EL (cell line): Measurements from ENCODE around the gene GDNF.

Source experiments
- DNase-seq: peaks from one replicate; pipeline ENCODE4 v3.0.0-alpha.2; 2016

The GDNF gene

DNA sequence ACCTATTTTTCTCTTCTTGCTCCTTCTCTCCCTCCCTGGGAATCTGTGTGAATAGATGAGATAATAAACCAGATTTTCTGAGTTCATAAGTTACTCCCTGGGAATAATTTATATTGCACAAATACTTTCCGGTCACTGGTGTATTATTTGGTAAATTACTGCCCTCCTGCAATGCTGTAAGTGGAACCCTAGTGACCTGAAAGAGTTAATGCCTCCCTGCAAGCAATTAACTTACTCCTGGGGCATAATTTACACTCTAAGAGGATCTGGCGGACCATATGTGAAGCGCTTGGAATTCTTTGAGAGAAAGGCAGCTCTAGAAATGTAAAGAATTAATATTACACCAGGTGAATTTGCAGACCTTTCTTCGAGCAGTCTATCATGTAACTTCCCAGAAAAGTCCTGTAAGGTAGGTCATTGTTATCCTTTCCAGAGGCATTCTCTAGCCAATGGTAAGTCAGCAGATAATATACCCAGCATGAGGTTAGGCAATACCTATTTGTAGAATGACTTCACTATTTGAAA, 7.0 kb upstream of the GDNF start:
- no peak for DNase-seq

DNA sequence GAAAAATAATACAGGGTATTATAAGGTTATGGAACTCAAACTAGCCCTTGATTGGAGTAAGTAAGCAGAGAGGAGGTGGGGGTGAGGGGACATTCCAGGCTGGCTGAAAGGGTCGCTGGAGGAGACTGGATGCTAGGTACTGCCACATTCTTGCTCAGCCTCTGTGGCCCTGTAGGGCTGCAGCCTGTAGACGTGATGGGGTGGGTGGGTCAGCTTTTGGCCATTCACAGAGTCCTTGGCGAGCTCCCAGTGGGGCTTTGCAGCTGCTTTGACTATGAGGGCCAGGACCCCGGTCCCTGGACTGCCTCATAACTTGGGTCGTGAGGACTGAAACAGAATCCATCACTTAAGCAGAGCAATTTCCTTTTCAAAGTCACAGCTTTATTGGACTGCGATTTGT, 4.2 kb upstream of the GDNF start:
- DNase-seq = no peak

DNA sequence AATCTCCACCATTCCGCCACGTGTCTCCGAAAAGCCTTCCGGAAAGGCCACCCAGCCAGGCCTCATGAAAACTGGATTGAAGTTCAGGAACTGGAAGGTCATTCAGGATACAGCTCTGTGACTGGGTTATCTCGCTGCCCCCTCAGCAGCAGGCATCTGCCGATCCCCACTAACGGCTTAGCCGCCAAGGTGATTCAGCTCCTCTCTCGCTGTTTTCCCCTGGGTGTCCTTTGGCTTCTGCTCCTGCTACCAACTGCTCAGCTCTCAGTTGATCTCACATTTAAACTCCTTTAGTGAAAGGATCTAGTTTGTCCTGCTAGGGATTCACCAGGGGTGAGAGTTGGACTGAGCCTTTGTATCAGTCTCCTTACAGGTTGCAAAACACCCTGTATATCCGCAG, 2.2 kb upstream of the GDNF start:
- DNase-seq = no peak

DNA sequence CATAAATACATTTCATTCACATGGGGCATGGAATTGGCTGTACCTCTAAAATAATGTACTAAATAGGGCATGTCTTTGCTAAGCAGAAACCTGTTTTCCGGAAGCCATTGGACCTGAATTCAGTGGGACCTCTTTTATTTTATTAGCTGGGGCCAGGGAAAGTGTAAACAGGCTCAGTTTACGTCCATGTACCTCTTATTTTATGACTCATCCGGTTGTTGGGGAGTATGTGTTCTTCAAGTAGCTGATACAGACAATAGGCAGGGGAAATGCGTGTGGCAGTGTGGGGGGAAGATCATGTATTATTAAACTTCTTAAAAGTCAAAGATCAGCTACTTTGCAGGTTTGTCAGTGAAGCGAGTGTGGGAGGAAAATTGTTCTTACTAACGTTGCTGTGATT, 1.4 kb upstream of the GDNF start:
- DNase-seq = no peak

DNA sequence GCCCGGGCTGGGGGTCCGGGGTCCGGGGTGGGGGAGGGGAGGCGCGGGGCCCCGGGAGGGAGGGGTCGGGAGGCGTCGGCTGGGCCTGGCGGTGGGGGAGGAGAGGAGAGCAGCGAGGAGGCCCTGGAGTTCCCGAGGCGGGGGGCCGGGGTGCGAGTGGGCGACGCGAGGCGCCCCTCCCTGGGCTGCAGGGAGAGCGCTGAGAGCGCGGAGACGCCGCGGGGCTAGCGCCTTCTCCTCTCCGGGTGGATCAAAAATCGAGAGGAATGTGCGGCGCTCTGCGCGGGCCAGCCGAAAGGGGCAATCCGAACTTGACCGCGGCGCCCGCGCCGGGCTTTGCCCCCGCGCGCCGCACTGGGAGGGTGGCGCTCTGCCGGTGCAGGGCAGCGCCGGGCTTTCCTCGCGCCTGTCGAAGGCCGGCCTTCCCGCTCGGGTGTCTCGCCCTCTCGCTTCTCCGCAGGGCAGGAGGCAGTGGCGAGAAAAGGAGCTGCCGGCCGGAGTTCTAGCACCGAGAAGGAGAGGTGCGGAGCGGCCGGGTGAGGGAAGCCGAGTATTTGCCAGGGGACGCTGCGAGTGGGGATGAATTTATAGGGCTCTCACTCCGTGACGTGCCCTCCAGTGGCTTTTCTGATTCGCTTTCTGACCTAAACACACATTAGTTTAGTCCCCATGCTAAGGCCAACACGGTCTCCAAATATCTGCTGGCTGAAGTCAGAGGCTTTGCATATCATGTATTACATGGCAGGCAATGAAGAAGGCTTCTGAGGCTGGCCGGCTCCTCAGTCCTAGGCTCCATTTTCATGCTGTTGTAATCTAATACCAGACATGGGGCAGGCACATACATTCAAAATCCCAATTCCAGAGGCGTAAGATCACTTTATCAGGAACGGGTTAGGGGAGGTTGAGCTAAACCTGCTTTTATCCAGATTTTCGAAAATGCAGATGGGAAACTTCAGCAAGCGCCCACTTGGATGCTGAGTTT, 503 bp upstream of the GDNF start:
- peak; percentile 77 for DNase-seq

DNA sequence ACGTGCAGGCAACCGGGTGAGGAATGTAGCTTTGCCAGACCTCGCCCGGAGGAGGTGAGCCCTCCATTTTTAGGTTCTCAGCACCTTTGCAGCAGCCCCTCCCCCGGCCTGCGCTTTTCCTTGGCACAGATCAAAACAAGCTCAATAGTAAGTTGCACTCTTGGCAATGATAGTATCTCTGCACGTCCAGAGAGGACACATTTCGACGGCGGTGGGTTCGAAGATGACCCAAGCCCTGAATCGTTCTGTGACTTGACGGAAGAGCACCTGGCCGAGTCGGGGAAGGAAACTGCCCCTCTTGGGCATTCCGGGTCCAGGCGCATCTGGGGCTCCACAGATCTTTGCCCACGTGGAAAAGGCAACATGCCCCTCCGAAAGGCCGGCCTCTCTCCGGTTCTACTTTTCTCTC, 904 bp downstream of the GDNF start:
- DNase-seq = peak; percentile 11

DNA sequence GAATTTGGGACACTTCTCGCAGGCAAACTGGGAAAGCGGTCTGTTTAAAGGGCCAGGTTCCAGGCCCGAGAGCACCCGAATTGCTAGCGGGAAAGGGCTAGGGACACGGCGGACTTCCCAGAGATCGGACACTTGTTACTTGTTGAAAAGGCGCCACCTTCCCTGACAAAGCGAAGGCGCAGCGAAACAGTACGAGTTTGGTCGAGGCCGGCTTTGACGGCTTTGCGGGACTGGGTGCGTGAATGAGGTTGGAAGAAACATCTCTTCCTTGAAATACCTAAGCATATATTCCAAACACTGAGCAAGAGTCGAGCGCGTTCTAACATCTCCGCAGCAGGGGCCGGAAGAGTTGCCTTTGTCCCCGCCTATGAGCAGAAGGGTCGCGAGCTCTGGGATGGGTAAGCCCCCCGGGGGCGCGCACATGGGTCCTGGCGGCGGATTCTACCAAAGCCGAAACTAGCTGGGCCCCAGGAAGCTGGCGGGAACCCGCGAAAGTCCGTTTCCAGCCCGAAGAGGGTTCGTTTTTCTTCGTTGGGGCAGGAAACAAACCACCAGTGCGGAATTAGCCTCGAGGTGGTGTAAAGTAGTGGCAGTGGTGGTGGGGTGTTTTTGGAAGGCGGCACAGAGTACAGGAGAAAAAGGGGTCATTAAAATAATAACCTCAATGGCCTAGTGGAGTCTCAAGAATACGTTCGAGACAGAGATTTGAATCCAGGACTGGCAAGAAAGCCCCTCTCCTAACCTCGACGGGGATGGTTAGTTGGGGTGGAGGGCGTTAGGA, 1.5 kb downstream of the GDNF start:
- DNase-seq = peak; percentile 67

DNA sequence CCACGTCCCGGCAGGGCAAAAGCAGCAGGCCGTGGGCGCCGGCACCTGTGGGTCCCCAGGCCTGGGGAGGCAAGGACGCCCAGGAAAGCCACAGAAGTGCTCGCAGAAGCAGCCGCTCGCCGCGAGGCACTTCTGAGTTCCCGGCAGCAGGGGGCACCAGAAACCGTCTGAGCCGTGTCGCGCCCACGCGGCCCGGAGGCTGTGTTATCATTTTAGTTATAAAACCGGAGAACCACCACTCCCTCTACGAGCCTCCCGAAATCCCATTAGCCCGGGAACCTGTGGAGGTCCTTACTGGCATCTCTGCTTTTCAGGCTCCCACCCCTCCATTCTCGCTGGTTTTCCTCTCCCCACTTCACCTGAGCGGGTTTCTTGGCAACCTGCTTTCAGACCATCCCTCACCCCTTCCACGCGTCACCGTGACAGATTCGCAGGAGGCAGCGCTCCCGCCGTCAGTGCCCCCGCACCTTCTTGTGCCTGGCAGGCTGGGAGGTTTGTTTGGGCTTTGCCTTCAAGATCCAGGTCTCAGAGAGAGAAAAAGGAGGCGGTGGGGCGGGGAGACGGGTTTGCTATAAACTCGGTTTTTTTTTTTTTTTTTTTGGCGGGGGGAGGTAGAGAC, 2.3 kb downstream of the GDNF start:
- DNase-seq = peak; percentile 85

DNA sequence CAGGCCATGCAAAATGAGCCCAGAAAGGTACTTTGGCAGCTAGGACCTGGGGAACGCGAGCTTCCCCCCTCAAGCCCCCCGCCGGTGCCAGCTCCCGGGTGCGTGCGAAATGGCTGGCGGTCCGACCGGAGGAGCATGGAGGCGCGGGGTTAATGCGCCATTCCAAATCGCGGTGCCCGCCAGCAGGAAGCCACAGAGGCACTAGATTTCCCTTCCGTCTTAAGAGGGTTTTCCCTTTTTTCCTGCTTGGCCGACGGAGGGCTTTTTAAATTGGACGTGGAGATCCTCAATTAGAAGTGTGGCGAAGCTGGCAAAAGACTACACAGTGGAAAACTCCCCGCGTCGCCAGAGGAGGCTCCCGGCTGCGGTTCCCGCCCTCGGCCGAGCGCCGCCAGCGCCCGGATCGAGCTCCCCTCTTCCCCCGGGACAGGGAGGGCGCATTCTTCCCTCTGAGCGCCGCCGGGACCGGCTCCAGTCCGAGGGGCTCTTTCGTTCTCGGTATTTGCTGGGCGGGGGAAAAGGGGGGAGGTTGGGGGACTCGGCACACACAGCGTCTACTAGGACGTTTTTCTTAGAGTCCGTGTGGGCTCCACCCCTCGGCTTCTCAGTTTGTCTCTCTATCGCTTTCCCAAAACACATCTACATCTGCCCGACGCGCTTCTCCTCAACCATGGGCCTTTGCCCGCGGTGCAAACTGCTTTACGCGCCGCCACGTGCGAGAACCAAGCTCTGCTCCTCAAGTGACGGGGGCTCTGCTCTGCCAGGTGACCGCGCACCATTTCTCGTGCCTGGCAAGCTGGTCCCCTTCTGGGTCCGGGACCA, 3.0 kb downstream of the GDNF start:
- DNase-seq = peak; percentile 74

DNA sequence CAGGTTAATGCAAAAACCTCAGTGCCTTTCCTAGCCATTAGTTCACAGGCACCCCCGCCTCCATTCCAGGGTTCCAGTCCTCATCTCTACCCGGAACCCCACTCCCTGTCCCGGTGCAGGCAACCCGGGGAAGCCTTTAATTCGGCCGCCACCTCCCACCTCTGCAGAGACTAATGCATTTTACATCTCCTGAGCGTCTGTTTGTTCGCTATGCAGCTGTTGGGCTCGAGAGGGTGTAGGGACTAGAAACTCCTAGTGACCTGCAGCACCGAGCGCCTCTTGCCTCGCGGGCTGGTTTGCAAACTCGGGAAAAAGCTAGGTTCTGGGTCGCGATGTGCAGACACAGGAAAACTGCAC, 3.6 kb downstream of the GDNF start:
- DNase-seq = no peak

DNA sequence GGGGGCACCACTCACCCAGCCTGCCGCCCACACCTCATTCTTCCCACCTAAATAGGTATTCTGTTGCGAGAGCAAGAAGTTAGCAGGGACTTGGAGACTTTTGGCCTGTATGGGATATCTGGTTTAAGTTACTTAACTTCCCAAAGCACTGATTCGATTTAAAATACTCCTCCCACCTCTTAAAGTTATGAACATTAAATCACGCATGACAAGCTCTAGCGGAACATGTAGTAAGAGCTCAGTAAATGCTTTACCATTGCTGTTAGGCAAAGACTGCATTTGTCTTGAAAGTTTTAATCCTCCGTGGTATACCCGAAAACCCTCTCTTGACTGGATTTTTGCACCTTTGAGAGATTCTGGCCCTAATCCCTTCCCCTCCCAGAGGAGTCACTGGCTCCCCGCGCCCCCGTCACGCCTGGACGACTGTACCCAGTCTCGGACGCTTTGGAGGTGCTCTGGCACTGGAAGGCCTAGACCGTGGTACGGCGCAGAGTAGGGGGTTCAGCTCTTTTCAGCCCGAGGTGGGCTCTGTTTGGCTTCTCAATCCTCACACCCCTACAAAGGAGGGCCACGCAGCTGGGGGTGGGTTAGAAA, 4.4 kb downstream of the GDNF start:
- no peak for DNase-seq

DNA sequence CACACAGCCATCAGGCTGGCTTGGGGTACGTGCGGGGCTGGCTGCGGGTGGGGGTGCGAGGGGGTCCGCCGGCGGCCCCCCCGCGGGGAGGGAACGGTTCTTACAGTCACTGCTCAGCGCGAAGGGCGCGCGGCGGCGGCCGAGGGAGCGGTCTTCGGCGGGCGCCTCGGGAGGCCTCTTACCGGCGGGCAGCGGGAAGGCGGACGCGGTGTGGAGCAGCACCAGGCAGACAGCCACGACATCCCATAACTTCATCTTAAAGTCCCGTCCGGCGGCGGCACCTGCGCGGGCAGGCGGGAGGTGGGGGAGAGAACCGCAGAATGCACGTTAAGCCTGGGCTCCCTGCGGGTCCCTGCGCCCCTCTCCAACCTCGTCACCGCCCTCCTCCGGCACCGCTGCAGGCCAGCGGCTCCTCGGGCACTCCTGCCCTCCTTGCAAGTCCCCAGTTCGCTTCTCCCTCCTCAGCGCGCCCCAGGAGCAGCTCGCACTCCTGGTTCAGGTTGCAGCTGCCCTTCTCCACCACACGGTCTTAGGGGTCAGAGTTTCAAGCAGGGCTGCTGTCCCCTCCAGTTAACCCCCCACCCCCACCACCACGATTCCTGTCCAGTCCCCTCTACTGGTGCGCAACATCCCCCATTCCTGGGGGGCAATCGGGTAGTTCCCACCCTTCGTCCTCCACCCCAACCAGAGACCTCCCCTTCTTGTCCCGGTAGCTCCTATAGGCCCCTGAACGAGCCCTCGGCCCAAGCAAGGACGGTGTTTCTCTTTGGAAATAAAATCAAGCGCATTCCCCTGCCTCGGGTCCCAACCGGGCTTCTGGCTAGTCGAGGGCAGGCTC, 5.1 kb downstream of the GDNF start:
- DNase-seq = no peak

DNA sequence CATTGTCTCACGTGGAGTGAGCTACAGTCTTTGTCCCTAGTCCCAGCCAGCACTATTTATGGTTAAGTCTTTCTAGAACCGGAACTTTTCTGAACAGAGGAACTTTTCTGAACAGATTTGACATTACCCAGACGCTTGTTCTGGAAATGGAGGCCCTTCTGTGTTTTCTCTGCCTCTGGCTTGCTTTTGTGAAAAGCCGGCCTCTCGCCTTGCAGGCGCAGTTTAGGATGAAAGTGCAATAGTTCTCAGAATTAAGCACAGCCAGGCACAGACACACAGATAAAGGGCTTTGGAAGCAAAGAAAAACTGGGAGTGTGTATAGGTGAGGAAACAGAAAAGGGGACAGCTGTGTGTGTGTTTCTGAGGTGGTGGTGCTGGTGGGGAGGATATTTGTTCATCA, 5.9 kb downstream of the GDNF start:
- no peak for DNase-seq

DNA sequence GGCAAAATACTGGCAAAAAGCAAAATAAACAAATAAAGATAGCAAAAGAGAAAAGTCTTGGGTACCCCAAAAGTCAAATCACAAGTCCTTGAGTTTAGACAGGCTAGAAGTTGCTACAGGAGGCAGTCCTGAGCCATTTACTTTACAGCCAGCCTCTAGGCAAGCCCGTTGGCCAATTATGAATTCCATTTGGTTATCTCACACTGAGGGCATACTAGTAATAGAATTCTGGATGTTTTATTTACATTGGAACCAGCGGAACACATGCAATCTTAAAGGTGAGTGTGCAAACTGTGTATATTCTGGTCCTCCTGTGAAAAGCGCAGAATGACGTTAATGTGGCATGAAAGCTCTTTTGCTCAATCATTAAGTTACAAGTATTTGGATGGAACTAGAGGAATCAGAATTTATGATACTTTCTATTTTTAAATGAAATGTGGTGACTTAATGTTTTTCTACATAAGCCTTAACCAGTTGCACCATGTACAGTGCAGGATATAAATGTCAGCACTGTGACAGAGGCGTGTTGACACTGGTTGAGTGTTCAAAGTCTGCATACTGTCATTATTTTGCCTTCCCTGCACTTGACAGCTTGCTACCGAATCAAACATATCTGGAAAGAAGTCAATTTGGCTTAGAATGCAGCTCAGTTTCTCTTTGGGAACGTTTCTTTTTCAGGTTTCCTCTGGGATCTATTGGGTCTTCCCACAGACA, 7.9 kb downstream of the GDNF start:
- peak; percentile 22 for DNase-seq

DNA sequence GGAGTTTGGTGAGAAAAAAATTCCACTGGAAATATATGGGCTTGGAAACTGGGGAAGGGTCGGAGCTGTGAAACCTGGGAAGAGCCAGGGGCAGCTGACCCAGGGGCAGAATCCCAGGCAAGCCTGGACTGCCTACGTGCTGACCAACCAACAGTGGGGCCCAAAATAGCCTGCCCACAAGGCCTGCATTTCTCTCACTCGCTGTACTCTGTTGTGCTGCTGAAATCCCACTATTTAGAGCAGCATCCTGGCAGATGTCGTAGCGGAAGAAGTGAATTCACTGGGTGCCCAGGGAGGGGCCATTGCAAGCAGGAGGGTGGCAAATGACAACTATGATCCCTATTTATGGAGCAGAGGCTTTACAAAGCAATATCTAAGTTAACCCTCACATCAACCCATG, 9.5 kb downstream of the GDNF start:
- no peak for DNase-seq

DNA sequence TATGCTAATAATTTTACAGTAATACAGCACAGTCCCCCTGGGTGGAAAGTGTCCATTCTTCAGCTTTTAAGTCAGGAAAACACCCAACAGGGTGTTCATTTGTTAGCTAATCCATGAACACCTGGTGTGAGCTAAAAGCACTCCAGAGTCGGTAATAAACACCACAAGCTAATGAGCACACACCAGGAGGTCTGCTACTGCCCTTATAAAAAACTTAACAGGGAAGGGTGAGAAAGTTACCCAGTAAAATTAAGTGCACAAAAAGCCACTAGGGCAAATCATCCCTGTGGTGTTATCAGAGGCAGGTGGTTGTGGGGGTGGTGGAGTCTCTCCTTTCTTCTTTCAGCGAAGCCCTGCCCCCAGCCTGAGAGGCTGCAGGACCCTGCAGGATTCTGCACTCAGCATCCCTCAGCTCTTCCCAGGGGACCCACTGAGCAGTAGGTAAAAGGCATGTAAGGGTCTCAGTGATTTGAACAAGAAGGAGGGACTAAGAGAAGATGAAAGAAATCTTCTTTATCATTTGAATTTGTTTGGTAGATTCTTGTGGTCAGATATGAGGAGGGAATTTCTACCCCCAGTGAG, 14.4 kb downstream of the GDNF start:
- no peak for DNase-seq

DNA sequence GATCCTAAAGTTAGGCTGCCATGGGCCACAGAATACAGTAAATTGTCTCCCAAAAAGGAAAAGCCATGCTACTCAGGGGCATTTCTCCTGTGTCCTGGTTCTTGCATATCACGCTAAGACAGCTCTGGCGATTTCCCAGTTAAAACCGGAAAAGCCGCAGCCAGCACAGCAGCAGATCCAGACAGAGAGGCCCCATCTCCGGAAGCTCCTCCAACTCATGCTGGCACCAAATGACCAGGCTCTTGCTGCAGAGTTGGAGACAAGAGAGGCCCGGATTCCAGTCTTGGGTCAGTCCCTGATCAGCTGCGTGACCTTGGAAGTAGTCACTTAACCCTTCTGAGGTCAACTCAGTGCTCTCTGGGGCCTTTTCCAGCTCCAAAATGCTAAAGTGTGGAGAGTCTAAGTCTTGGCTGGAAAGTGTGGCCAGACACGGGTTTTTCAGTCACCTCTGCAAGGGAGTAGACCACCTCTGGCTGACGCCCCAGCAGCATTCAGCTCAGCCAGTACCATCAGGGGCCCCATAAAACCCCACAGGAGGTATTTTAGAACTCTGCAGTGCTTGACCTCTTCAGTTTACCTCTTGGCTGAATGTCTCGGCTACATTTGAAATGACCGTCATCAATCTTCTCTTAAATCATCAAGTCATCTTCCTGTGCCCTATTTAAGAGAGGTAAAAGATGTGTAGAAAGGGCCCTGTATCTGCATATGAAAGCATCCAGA, 16.2 kb downstream of the GDNF start:
- no peak for DNase-seq

DNA sequence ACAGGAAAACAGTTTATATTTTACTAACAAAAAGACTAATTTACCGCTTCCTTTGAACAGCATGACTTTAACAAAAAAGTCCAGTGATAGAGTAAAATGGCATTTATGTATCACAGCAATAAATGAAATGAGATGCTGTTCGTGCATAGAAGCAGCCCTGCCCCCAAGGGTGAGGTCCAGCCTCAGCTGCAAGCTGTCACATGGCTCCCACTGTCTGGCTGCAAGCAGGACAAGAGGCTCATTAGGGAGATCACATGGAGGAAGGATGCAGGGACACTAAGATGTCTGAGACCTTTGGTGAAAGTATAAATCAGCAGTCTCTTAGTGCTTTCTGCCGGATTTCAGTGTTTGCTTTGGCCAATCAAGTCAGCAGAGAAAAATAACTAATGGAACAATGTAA, 23.0 kb downstream of the GDNF start:
- peak; percentile 9 for DNase-seq

DNA sequence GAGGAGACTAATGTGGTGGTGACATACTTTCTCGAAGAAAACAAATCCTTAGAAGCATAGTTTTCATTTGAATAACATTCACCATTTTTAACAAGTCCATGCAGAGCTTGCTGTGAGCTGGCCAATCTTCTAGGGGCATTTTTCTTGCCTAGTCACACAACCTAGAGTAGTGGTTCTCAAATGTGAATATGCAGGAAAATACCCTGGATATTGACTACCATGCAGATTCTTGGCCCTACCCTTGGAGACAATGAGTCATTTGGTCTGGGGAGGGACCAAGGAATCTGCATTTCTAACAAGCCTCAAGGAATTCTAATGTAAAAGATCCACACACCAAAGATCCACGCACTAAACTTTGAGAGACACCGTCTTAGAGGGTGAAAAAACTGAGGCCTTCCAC, 23.5 kb downstream of the GDNF start:
- DNase-seq = no peak
